ENCODE data around the gene PLA1A. TPM values are rescaled to one million over a fixed set of nuclear protein-coding genes. Genes with fewer than 3 reads are reported as not detected.

PLA1A gene
- total RNA-seq, 1 donor = not detected

- TF ChIP-seq CTCF (IDR thresholded peaks at IDR 0.05; ENCODE audit: insufficient read depth, low read length) = no peak
- H3K4me3 ChIP-seq (ENCODE audit: low read depth, low read length) = no peak overlapping the region
- no peak for DNase-seq (ENCODE audit: low read depth)
These were observed 43.7 kb downstream of the PLA1A start for GRCh38 chr3:119641416-119641815.

- H3K4me3 ChIP-seq (ENCODE audit: low read depth, low read length) = no peak overlapping the region
- no peak for TF ChIP-seq CTCF (IDR thresholded peaks at IDR 0.05; ENCODE audit: insufficient read depth, low read length)
- peak; percentile 58 for DNase-seq (ENCODE audit: low read depth)
These were observed 45.2 kb downstream of the PLA1A start for GRCh38 chr3:119642746-119643473.

- no peak for TF ChIP-seq CTCF (IDR thresholded peaks at IDR 0.05; ENCODE audit: insufficient read depth, low read length)
- no peak overlapping the region for H3K4me3 ChIP-seq (ENCODE audit: low read depth, low read length)
- peak; percentile 86 for DNase-seq (ENCODE audit: low read depth)
These were observed 45.8 kb downstream of the PLA1A start for GRCh38 chr3:119643528-119643927.

GRCh38 chr3:119644481-119644880 lies 46.8 kb downstream of the PLA1A start:
- TF ChIP-seq CTCF (IDR thresholded peaks at IDR 0.05; ENCODE audit: insufficient read depth, low read length) = no peak
- no peak overlapping the region for H3K4me3 ChIP-seq (ENCODE audit: low read depth, low read length)
- DNase-seq (ENCODE audit: low read depth) = no peak

GRCh38 chr3:119645813-119646212 lies 48.1 kb downstream of the PLA1A start:
- DNase-seq (ENCODE audit: low read depth) = no peak
- no peak overlapping the region for H3K4me3 ChIP-seq (ENCODE audit: low read depth, low read length)
- TF ChIP-seq CTCF (IDR thresholded peaks at IDR 0.05; ENCODE audit: insufficient read depth, low read length) = no peak

GRCh38 chr3:119647171-119647570 lies 49.5 kb downstream of the PLA1A start:
- no peak overlapping the region for H3K4me3 ChIP-seq (ENCODE audit: low read depth, low read length)
- peak; percentile 91 for DNase-seq (ENCODE audit: low read depth)
- no peak for TF ChIP-seq CTCF (IDR thresholded peaks at IDR 0.05; ENCODE audit: insufficient read depth, low read length)
